Right kidney (tissue), 1 donor: ENCODE results near the gene TMEM178A.
"Not testable (repeated sequence)": the region's sequence is repeated elsewhere in the genome, so short reads cannot be mapped to it uniquely, and the experiment has no call there.

Source experiments
- DNase-seq: peaks from one replicate; pipeline ENCODE4 v3.0.0-alpha.2; 2016

The TMEM178A gene

GRCh38 chr2:39646267-39646666, 19.4 kb upstream of the TMEM178A start:
- DNase-seq: no peak

DNA sequence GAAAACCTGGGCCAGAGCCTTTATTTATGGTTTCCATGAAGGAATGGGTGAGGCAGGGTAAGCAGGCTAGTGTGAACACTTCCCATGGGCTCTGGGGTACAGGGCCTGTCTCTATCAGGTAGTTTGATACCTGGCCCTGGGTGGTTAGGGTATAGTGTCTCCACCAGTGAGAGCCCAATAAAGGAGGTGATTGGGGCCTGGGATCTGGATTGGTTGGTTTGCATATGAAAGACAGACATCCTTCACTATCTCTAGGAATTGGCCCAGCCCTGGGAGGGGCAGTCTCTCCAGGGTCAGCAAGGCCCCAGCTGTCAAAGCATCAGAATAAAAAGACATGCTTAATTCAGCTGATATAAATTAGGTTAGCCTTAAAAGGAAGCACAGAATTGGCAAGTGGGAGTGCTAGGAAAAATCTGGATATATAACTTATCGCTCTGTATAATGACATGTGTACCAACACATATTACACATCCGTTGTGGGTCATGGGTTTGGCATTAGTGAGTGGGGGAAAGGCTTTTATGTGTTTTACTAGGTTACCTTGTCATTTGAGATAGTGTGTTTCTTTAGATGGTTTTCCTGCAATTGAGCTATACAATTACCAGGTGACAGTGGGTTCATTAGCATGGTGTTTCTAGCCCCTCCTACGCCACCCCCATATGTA, 18.5 kb upstream of the TMEM178A start:
- no peak for DNase-seq

GRCh38 chr2:39648580-39648979, 17.1 kb upstream of the TMEM178A start:
- no peak for DNase-seq

GRCh38 chr2:39649511-39649910, 16.2 kb upstream of the TMEM178A start:
- no peak for DNase-seq

- no peak for DNase-seq
These were observed 15.2 kb upstream of the TMEM178A start for GRCh38 chr2:39650468-39650867.

DNA sequence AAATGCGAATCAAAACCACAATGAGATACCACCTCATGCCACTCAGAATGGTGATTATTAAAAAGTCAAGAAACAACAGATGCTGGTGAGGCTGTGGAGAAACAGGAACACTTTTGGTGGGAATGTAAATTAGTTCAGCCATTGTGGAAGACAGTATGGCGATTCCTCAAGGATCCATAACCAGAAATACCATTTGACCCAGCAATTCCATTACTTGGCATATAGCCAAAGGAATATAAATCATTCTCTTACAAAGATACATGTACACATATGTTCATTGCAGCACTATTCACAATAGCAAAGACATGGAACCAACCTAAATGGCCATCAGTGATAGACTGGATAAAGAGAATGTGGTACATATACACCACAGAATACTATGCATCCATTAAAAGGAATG, 9.5 kb upstream of the TMEM178A start:
- DNase-seq: not testable (repeated sequence)

GRCh38 chr2:39657287-39657937, 8.3 kb upstream of the TMEM178A start:
- DNase-seq: no peak

- DNase-seq: no peak
These were observed 7.3 kb upstream of the TMEM178A start for GRCh38 chr2:39658371-39658770.

- DNase-seq: no peak
These were observed 5.7 kb upstream of the TMEM178A start for GRCh38 chr2:39659765-39660611.

- no peak for DNase-seq
These were observed 5.0 kb upstream of the TMEM178A start for GRCh38 chr2:39660612-39661236.

DNA sequence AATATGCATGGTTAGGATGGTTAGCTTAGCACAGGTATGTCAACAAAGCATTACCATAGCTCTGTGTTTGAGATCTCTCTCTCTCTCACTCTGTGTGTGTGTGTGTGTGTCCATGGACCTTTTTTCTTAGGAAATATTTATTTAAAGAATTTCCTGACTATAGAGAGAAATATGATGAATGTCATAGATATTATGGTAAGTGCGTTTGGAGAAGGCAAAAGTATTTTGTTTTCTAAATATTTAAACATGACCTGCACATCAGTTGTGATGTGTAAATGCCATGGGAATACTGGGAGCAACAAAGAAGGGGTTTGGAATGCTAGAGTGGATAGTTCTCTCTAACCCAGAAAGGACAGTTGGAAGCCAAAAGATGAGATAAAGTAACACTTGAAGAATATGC, 3.9 kb upstream of the TMEM178A start:
- no peak for DNase-seq

DNA sequence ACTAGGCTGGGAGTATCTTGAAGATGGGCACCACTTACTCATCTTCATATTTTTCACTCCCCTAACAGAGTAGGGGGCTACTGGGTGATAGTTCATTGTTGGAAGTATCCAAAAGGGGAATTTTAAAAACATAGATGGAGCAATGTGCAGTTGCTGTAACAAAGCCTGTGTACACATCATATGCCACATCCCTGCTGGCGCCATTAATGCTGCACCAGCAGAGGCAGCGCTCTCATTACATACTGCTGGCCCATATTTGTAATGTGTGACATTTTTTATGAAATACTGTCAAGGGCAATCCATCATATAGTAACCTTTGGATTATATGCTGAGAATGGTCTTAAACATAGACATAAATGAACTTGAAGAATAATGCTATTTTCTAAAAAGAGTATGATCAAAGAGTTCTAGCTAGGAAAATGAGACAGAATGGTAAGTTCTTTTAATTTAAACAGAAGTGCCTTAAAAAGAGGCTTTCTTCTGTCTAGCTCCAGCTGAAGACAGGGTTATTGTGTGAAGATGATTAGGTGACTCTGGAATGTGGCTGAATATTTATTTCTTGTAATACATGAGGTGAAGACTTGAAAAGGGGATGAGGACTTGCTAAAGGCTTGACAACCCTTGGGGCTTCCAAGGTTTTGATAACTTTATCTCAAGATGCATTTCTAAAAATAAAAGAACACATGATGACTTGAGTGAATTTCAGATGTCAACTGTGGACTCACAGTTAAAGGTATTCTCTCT, 2.4 kb upstream of the TMEM178A start:
- DNase-seq: no peak

DNA sequence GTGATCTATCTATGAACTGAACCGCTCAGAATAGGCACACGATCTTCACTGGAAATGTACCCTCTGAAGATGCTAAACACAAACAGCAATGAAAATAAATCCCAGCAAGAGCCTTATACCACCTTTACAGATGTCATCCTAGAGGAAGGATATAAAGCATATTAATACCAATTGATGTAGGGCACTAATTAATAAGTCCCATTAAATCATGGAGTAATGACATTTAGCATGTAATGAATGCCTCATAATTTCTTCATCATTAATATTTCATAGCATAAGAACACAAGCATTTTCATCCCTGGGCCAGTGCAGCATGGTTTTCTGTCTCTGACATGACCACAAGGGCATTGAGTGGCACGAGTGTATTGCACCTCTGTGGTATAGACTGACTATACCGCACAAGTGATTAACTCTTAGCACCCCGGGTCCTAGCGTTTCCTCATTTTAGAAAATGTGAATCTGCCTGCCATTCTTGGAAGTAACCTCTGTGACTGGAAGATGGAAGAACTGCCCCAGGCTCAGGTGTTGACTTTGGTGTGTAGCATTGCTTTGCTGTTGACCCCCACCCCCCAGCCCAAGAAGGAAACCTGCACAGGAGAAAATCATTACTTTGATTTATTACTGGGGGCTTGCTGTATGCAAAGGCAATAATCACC, 1.4 kb upstream of the TMEM178A start:
- DNase-seq: no peak

GRCh38 chr2:39664888-39665591, 677 bp upstream of the TMEM178A start:
- DNase-seq: peak; percentile 82

GRCh38 chr2:39666491-39667101, 879 bp downstream of the TMEM178A start:
- peak; percentile 71 for DNase-seq

- DNase-seq: no peak
These were observed 1.6 kb downstream of the TMEM178A start for GRCh38 chr2:39667104-39667885.

GRCh38 chr2:39667886-39668276, 2.2 kb downstream of the TMEM178A start:
- no peak for DNase-seq

DNA sequence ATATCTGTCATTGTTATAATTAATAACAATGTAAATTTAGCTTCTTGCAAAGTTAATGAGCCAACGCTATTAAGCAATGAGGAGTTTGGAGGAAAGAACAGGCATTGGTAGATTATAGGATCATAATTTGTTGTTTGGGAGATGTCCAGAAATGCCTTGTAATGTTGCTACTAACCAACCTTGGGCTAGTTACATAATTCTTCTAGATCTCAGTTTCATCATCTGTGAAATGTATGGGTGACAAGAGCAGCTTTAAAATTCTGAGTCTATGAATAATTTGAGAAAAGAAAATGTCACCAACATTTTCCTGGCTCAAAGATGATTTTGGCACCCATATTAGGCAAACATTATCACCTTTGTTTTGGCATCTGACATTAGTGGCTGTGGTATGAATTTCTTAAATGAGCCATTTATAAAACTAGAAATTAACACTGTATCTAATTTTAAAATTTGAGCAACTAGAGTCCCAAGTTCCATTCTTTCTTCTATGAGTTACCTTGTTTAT, 2.9 kb downstream of the TMEM178A start:
- DNase-seq: no peak

GRCh38 chr2:39671604-39672003, 5.9 kb downstream of the TMEM178A start:
- DNase-seq: no peak
